ENCODE measurements around the gene ODAM.
A peak's percentile ranks its signal among the peaks of the same experiment; 100 is the strongest.

DNA sequence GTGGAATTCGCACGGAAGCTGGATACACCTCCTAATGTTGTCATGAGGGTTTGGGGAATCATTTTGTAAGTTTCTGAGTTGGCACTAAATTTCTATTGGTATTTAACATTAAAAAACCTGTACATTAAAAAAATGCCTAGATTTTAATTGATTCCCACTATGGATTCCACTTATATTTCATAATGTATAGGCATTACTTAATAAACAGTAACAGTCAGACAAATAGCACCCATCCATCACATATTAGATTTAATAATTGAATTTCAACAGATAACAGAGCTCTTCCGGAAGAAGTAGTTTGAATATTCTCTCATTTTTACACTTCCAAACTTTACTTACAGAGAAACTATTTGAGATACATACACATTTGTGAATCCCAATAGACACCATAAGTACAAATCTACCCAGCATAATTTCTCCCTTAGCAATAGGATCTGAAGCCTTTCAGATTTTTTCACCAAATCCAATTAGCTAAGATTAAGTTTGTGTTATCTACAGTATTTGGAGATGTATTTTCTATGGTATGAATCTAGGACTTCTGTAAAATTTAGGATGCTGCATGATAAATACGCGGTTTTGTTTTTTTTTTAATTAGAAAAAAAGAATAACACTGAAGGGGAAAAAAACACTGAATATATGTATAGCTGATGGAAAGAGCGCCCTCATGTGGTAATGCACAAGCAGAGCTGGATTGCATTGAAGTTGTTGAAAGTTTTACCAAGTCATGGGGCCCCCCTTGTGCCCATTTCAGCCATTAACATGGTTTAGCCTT is 12.2 kb upstream of the ODAM start:
- TF ChIP-seq, protein P1, sequence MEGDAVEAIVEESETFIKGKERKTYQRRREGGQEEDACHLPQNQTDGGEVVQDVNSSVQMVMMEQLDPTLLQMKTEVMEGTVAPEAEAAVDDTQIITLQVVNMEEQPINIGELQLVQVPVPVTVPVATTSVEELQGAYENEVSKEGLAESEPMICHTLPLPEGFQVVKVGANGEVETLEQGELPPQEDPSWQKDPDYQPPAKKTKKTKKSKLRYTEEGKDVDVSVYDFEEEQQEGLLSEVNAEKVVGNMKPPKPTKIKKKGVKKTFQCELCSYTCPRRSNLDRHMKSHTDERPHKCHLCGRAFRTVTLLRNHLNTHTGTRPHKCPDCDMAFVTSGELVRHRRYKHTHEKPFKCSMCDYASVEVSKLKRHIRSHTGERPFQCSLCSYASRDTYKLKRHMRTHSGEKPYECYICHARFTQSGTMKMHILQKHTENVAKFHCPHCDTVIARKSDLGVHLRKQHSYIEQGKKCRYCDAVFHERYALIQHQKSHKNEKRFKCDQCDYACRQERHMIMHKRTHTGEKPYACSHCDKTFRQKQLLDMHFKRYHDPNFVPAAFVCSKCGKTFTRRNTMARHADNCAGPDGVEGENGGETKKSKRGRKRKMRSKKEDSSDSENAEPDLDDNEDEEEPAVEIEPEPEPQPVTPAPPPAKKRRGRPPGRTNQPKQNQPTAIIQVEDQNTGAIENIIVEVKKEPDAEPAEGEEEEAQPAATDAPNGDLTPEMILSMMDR (IDR thresholded peaks at IDR 0.05; ENCODE audit: low read depth, low read length, poor library complexity, severe bottlenecking), result peak; percentile 72
- TF ChIP-seq EZH2phosphoT487 (IDR thresholded peaks at IDR 0.05; ENCODE audit: borderline replicate concordance, low read length), result no peak
